Endodermal cell (in vitro differentiated cells): ENCODE results near the gene DENND1A. TPM values are rescaled to one million over a fixed set of nuclear protein-coding genes. Genes with fewer than 3 reads are reported as not detected.

Experiments
- DNase-seq: peaks from one replicate; pipeline ENCODE4 v3.0.0-alpha.2; 2017
- H3K27ac ChIP-seq: 2 replicates; pipeline ENCODE4 v1.5.1; 2013; ENCODE audit warnings: mild to moderate bottlenecking, low read depth, low read length, moderate library complexity
- H3K27me3 ChIP-seq: 2 replicates; pipeline ENCODE4 v1.6.1; 2013; ENCODE audit warnings: mild to moderate bottlenecking, low read length, moderate library complexity; ENCODE audit not compliant: insufficient read depth, control insufficient read depth, poor library complexity, severe bottlenecking
- H3K36me3 ChIP-seq: 2 replicates; pipeline ENCODE4 v1.7.0; 2013; ENCODE audit warnings: mild to moderate bottlenecking, low read length, moderate library complexity; ENCODE audit not compliant: control insufficient read depth, insufficient read depth
- H3K4me1 ChIP-seq: one replicate; pipeline ENCODE4 v1.7.0; 2013; ENCODE audit warnings: low read length; ENCODE audit not compliant: control insufficient read depth, insufficient read depth
- H3K4me3 ChIP-seq: 2 replicates; pipeline ENCODE4 v1.5.1; 2013; ENCODE audit warnings: mild to moderate bottlenecking, low read length, moderate library complexity
- H3K9ac ChIP-seq: 2 replicates; pipeline ENCODE4 v1.6.1; 2013; ENCODE audit warnings: mild to moderate bottlenecking, low read length, moderate library complexity; ENCODE audit not compliant: poor library complexity, severe bottlenecking; ENCODE audit errors: extremely low read depth
- H3K9me3 ChIP-seq: 2 replicates; pipeline ENCODE4 v1.6.1; 2013; ENCODE audit warnings: mild to moderate bottlenecking, low read length, moderate library complexity; ENCODE audit not compliant: control insufficient read depth
- H3K27ac Mint-ChIP-seq: 2 replicates; pipeline ENCODE4 v1.8.0; 2020; ENCODE audit warnings: mixed read lengths
- H3K27me3 Mint-ChIP-seq: 2 replicates; pipeline ENCODE4 v1.8.0; 2021; ENCODE audit warnings: mild to moderate bottlenecking, mixed read lengths; ENCODE audit not compliant: insufficient read depth
- H3K36me3 Mint-ChIP-seq: 2 replicates; pipeline ENCODE4 v1.8.0; 2020; ENCODE audit warnings: low read depth, mixed read lengths
- H3K4me1 Mint-ChIP-seq: 2 replicates; pipeline ENCODE4 v1.8.0; 2020; ENCODE audit warnings: mixed read lengths
- H3K4me3 Mint-ChIP-seq: 2 replicates; pipeline ENCODE4 v1.8.0; 2020; ENCODE audit warnings: mild to moderate bottlenecking, moderate library complexity, mixed read lengths
- H3K9me3 Mint-ChIP-seq: 2 replicates; pipeline ENCODE4 v1.8.0; 2020; ENCODE audit warnings: mild to moderate bottlenecking, mixed read lengths
- WGBS, 2 experiments: methylation state at CpG; one replicate each; pipeline versions ENCODE4 v1.1.5 to v1.1.7; 2013; ENCODE audit warnings: missing lambda C conversion rate in 2 of 2, mixed read lengths in 1 of 2; ENCODE audit not compliant: insufficient coverage in 1 of 2, insufficient read length in 1 of 2; 5-methylcytosine and 5-hydroxymethylcytosine counted together
- total RNA-seq, 2 donors: library from RNA; stranded (reverse); fragmentation: NEBNext Ultra II Directional in 1 of 2; extraction: Animal tissue kit (Norgen Biotek cat#: 25700) in 1 of 2; gene quantifications; 2 replicates in 1 of 2; 3 replicates in 1 of 2; pipeline ENCODE4 v1.2.1, GENCODE V29; 2021
- TF ChIP-seq, protein P1 (sequence below): fragments of 200-600 bp; sonication (generic); conservative IDR thresholded peaks from 2 replicates; pipeline ENCODE4 v1.5.0; 2021; ENCODE audit warnings: antibody characterized with exemption, mild to moderate bottlenecking

Gene DENND1A
- total RNA-seq, 2 donors from 2014 or later = 29.5 to 38.4 TPM

DNA sequence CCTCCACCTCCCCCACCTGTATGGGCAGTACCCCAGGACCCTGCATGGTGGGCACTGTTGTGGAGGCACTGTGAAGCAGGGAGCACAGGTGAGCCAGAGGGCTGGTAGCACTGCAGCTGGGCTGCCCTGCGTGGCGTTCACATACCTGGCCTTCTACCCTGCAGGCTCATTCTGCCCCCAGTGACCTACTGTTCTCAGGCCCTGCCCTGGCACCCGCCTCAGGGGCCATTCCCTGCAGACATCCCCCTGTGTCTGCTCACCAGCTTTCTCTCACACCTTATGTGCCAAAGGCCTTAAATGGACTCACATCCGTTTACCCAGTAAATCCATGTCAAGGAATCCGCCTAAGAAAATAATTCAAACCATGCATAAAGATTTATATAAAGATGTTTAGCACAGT lies 377.4 kb downstream of the DENND1A start:
- no peak overlapping the region for H3K4me3 Mint-ChIP-seq
- WGBS, 2 experiments = 86 to 97% methylated on average over 1 to 5 of the region's 5 CpGs
- TF ChIP-seq, protein P1, sequence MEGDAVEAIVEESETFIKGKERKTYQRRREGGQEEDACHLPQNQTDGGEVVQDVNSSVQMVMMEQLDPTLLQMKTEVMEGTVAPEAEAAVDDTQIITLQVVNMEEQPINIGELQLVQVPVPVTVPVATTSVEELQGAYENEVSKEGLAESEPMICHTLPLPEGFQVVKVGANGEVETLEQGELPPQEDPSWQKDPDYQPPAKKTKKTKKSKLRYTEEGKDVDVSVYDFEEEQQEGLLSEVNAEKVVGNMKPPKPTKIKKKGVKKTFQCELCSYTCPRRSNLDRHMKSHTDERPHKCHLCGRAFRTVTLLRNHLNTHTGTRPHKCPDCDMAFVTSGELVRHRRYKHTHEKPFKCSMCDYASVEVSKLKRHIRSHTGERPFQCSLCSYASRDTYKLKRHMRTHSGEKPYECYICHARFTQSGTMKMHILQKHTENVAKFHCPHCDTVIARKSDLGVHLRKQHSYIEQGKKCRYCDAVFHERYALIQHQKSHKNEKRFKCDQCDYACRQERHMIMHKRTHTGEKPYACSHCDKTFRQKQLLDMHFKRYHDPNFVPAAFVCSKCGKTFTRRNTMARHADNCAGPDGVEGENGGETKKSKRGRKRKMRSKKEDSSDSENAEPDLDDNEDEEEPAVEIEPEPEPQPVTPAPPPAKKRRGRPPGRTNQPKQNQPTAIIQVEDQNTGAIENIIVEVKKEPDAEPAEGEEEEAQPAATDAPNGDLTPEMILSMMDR = no peak

DNA sequence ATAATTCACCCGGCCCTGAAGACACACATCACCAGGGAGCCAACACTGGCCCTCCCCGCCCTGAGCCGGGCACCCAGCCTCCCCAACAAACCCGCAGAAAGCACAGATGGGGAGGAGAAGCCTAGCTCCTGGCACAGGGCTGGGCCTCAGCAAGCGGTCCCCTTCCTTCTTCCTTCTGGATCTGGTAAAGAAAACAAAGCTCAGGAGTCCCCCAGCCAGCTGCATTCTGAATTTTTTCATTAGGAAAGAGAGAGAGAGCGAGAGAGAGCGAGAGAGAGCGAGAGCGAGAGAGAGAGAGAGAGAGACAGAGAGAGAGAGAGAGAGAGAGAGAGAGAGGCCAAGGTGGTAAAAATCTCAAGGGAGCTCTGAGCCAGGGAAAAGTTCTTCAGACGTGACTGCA lies 378.2 kb downstream of the DENND1A start:
- H3K27ac Mint-ChIP-seq = no peak overlapping the region
- DNase-seq = no peak
- TF ChIP-seq, protein P1 = no peak
- Histone ChIP-seq H3K27me3 (no peaks in the 10 kb centered on the region), H3K27ac (no peak overlapping the region), H3K4me3 (no peak overlapping the region), H3K9ac (no peak overlapping the region), H3K9me3 (no peaks in the 10 kb centered on the region), H3K4me1 (peaks cover 7% of the 10 kb centered on the region), H3K36me3 (no peaks in the 10 kb centered on the region)
- H3K4me3 Mint-ChIP-seq = no peak overlapping the region
- H3K27me3 Mint-ChIP-seq = no peaks in the 10 kb centered on the region
- no peaks in the 10 kb centered on the region for H3K9me3 Mint-ChIP-seq
- 90 to 97% methylated on average over 6 to 10 of the region's 10 CpGs for WGBS, 2 experiments
- peaks cover 45% of the 10 kb centered on the region for H3K36me3 Mint-ChIP-seq
- peaks cover 22% of the 10 kb centered on the region for H3K4me1 Mint-ChIP-seq

More for the DNA sequence above, 377.4 kb downstream of the DENND1A start:
- H3K27ac Mint-ChIP-seq = no peak overlapping the region
- Histone ChIP-seq H3K4me1 (peaks cover 11% of the 10 kb centered on the region), H3K4me3 (no peak overlapping the region), H3K27me3 (no peaks in the 10 kb centered on the region), H3K9ac (no peak overlapping the region), H3K27ac (no peak overlapping the region), H3K9me3 (no peaks in the 10 kb centered on the region), H3K36me3 (no peaks in the 10 kb centered on the region)
- no peaks in the 10 kb centered on the region for H3K27me3 Mint-ChIP-seq
- no peaks in the 10 kb centered on the region for H3K9me3 Mint-ChIP-seq
- peaks cover 24% of the 10 kb centered on the region for H3K4me1 Mint-ChIP-seq
- DNase-seq = no peak
- peaks cover 49% of the 10 kb centered on the region for H3K36me3 Mint-ChIP-seq

DNA sequence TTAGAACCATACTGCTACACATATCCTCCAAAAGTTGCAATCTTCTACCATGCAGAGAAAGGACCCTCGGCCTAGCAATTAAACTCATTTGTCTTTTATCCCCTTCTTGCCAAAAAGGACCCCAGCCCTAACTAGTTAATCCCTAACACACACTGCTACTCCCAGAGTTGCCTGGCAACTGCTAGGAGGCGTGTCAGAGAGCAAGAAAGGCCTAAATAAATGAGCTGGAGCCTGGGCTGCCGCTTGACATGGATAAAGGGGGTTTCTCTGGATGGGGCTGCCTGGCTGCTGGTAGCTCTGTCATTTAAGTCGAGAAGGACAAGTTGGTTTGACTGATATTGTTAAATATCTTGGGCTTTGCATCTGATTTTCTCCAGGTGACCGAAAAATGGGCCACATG lies 379.1 kb downstream of the DENND1A start:
- H3K9me3 ChIP-seq = no peaks in the 10 kb centered on the region
- H3K4me1 ChIP-seq = peaks cover 2% of the 10 kb centered on the region
- peak overlapping the region; percentile 12 for H3K27ac ChIP-seq
- no peaks in the 10 kb centered on the region for H3K36me3 ChIP-seq
- no peak overlapping the region for H3K4me3 ChIP-seq
- H3K36me3 Mint-ChIP-seq = peaks cover 40% of the 10 kb centered on the region
- no peaks in the 10 kb centered on the region for H3K27me3 Mint-ChIP-seq
- 34 to 41% methylated on average over 3 to 5 of the region's 5 CpGs for WGBS, 2 experiments
- DNase-seq = peak; percentile 84
- H3K9ac ChIP-seq = no peak overlapping the region
- peaks cover 18% of the 10 kb centered on the region for H3K4me1 Mint-ChIP-seq
- TF ChIP-seq, protein P1 = no peak
- no peak overlapping the region for H3K4me3 Mint-ChIP-seq
- no peaks in the 10 kb centered on the region for H3K9me3 Mint-ChIP-seq
- H3K27ac Mint-ChIP-seq = peak overlapping the region; percentile 31
- no peaks in the 10 kb centered on the region for H3K27me3 ChIP-seq
